Rectal smooth muscle tissue (tissue), 1 donor: ENCODE measurements around the gene SHKBP1.

Experiments
- H3K27ac ChIP-seq: one replicate; pipeline ENCODE4 v1.7.0; 2013; ENCODE audit warnings: low read depth, low read length, inconsistent platforms
- H3K27me3 ChIP-seq: one replicate; pipeline ENCODE4 v1.7.0; 2013; ENCODE audit warnings: low read length; ENCODE audit not compliant: control insufficient read depth, insufficient read depth
- H3K36me3 ChIP-seq: one replicate; pipeline ENCODE4 v1.7.0; 2013; ENCODE audit warnings: low read length; ENCODE audit not compliant: control insufficient read depth, insufficient read depth
- H3K4me1 ChIP-seq: one replicate; pipeline ENCODE4 v1.7.0; 2013; ENCODE audit warnings: low read length; ENCODE audit not compliant: control insufficient read depth, insufficient read depth
- H3K4me3 ChIP-seq: one replicate; pipeline ENCODE4 v1.7.0; 2013; ENCODE audit warnings: low read length
- H3K9ac ChIP-seq: one replicate; pipeline ENCODE4 v1.7.0; 2013; ENCODE audit warnings: low read length

Gene SHKBP1

GRCh38 chr19:40630571-40631160 is 54.0 kb downstream of the SHKBP1 start:
- Histone ChIP-seq H3K27ac (no peak overlapping the region), H3K9ac (no peak overlapping the region), H3K36me3 (peaks cover 3% of the 10 kb centered on the region)

GRCh38 chr19:40632311-40633036 is 55.8 kb downstream of the SHKBP1 start:
- H3K27ac ChIP-seq: no peak overlapping the region
- peaks cover 3% of the 10 kb centered on the region for H3K4me1 ChIP-seq
- H3K9ac ChIP-seq: no peak overlapping the region
- no peak overlapping the region for H3K4me3 ChIP-seq
- no peaks in the 10 kb centered on the region for H3K36me3 ChIP-seq
- H3K27me3 ChIP-seq: no peaks in the 10 kb centered on the region

More at GRCh38 chr19:40630571-40631160, 54.0 kb downstream of the SHKBP1 start:
- H3K4me1 ChIP-seq: peaks cover 3% of the 10 kb centered on the region
- H3K27me3 ChIP-seq: no peaks in the 10 kb centered on the region
- H3K4me3 ChIP-seq: no peak overlapping the region

GRCh38 chr19:40633207-40633606 is 56.5 kb downstream of the SHKBP1 start:
- Histone ChIP-seq H3K9ac (no peak overlapping the region), H3K27ac (no peak overlapping the region), H3K4me1 (peaks cover 3% of the 10 kb centered on the region), H3K36me3 (no peaks in the 10 kb centered on the region), H3K4me3 (no peak overlapping the region), H3K27me3 (no peaks in the 10 kb centered on the region)

- Histone ChIP-seq H3K9ac (no peak overlapping the region), H3K27me3 (no peaks in the 10 kb centered on the region), H3K4me3 (no peak overlapping the region), H3K27ac (no peak overlapping the region), H3K36me3 (no peaks in the 10 kb centered on the region), H3K4me1 (peaks cover 3% of the 10 kb centered on the region)
Observed at GRCh38 chr19:40638327-40638726, 61.7 kb downstream of the SHKBP1 start.

GRCh38 chr19:40639638-40639982 is 62.9 kb downstream of the SHKBP1 start:
- H3K4me1 ChIP-seq: no peaks in the 10 kb centered on the region
- no peaks in the 10 kb centered on the region for H3K36me3 ChIP-seq
- H3K4me3 ChIP-seq: no peak overlapping the region
- H3K27ac ChIP-seq: no peak overlapping the region
- no peaks in the 10 kb centered on the region for H3K27me3 ChIP-seq
- no peak overlapping the region for H3K9ac ChIP-seq

- H3K9ac ChIP-seq: no peak overlapping the region
- no peak overlapping the region for H3K27ac ChIP-seq
- no peaks in the 10 kb centered on the region for H3K27me3 ChIP-seq
- H3K36me3 ChIP-seq: no peaks in the 10 kb centered on the region
- no peak overlapping the region for H3K4me3 ChIP-seq
- H3K4me1 ChIP-seq: peaks cover 7% of the 10 kb centered on the region
Observed at GRCh38 chr19:40640744-40641143, 64.1 kb downstream of the SHKBP1 start.
